HPDE6-E6E7 (cell line): Measurements from ENCODE around the gene UGT1A8.
"Not testable (repeated sequence)": the region's sequence is repeated elsewhere in the genome, so short reads cannot be mapped to it uniquely, and the experiment has no call there.

ENCODE experiments used
- DNase-seq: peaks from one replicate; pipeline ENCODE4 v3.0.0; 2011; ENCODE audit warnings: missing footprints; ENCODE audit errors: extremely low spot score

UGT1A8 gene

DNA sequence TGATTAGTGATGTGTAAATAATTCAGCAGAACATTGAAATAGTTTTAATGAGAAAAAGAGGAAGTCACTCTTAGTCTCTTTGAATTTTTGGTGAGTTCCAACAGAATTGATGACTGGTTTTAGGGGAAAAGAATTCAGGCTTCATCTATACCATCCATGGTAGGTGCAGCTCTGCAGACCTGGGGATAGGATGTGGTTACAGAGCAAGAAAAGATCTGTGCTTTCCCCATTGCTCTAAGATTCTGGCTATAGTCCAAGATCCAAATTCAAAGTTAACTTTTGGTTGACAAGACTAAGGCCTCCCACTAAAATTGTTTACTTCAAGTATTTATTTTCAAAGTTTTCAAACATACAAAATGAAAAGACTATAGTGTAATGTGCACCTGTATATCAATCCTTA is 22.4 kb downstream of the UGT1A8 start:
- DNase-seq = no peak

- DNase-seq = no peak
Observed at GRCh38 chr2:233643128-233643527, 25.7 kb downstream of the UGT1A8 start.

- DNase-seq = not testable (repeated sequence)
Observed at GRCh38 chr2:233646033-233646432, 28.6 kb downstream of the UGT1A8 start.

DNA sequence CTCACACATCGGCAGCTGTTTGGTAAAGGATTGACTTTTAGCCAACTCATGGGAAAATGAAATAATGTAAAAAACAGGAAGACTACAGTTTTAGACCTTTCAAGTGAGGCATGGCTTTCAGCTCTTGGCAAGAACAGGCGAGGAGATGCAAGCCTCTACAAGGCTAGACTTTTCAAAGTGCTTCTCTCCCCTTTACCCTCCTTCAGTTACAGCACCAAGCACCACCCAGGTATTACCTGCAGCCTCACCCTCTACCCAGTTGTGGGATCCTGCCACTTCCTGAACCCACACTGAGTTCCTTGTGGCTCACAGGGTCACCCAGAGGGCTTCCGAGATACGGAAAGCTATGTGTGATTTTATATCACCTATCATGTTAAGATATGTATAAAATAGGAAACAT is 33.5 kb downstream of the UGT1A8 start:
- DNase-seq = peak; percentile 8

- DNase-seq = no peak
Observed at GRCh38 chr2:233651430-233651829, 34.0 kb downstream of the UGT1A8 start.

- DNase-seq = no peak
Observed at GRCh38 chr2:233654501-233654900, 37.1 kb downstream of the UGT1A8 start.

DNA sequence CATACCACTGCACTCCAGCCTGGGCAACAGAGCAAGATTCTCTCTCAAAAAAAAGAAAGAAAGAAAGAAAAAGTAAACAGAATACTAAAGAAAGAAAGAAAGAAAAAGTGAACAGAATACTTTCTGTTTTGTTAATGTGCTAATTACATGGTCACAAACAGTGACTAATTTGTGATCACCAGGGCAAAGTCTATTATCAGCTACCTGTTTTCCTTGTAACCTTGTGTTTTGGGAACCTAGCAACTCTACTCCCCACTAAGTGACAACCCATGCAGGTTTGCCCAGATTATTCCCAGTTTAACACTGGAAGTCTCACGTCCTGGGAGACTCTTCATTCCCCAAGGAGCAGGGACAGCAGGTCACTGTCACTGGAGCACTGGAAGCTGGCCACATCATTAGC is 37.6 kb downstream of the UGT1A8 start:
- no peak for DNase-seq

GRCh38 chr2:233655943-233656342 is 38.5 kb downstream of the UGT1A8 start:
- not testable (repeated sequence) for DNase-seq

DNA sequence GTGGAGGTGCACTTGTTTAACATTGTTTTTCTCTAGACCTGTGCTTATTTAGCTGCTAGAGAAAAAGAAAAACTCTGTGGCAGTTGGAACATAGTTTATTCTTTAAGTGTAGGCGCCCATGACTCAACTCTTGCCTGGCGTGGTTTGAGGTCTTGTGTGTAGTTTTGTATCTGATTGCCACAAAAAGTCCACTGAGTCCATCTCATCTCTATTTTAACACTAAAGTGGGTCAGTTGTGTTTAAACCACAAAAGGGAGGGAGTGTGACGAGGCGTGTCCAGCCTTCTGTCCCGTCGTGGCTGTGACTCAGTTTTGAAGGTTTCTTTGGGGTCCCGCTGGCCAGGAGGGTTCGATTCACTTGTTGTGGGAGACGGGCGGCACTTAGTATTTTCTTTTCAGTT is 39.0 kb downstream of the UGT1A8 start:
- no peak for DNase-seq

- DNase-seq = no peak
Observed at GRCh38 chr2:233658610-233659009, 41.2 kb downstream of the UGT1A8 start.

DNA sequence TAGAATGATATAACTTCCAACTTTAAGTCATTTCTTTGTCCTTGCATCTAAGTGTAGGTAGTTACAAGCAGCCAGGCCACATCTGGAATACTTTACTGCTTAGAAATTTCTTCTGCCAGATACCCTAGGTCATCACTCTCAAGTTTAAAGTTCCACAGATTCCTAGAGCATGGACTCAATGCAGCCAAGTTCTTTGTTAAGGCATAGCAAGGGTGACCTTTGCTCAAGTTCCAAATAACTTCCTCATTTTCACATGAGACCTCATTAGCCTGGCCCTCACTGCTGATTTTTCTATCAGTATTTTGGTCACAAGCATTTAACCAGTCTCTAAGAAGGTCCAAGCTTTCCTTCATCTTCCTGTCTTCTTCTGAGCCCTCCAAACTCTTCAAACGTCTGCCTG is 46.5 kb downstream of the UGT1A8 start:
- no peak for DNase-seq

DNA sequence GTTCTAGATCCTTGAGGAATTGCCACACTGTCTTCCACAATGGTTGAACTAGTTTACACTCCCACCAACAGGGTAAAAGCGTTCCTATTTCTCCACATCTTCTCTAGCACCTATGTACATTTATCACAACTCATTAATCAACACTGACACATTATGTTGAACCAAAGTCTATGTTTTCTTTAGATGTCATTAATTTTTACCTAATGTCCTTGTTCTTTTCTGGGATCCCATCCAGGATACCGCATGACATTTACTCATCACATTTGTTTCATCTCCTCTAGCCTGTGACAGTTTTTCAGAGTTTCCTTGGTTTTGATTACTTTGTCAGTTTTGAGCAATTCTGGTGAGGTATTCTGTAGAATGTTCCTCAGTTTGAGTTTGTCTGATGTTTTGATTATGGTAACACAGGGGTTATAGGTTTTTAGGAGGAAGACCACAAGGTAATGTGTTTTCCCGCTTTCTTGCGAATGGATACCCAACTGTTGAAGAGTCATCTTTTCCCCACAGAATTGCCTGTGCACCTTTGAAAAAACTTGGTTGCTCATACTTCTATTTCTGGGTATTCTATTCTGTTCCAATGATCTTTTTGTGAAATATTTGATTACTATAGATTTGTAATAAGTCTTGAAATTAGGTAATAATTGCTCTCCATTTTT is 51.3 kb downstream of the UGT1A8 start:
- no peak for DNase-seq

GRCh38 chr2:233671290-233672161 is 54.1 kb downstream of the UGT1A8 start, which contains the start of gene UGT1A9:
TSS of gene UGT1A9 (plus strand) at chr2:233671898. CDS start at chr2:233671935, 37 bp downstream.
- DNase-seq = no peak

- no peak for DNase-seq
Observed at GRCh38 chr2:233672886-233673285, 55.5 kb downstream of the UGT1A8 start.

DNA sequence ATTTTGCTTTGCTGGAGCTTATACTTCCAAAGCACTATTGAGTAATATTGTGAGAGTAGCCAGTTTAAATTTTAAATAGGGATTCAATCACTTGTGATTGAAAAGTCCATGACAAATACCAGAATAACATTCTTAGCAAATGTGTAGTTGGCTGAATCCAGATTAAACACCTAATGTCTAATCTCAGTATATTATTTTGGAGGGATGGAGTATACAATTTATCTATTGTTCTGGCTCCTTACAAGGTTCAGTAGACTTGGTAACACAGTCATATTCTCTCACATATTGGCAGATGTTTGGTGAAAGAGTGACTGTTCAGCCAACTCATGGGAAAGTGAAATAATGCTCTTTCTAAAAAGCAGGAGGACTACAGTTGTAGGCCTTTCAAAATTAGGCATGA is 56.5 kb downstream of the UGT1A8 start:
- DNase-seq = no peak

GRCh38 chr2:233674314-233674713 is 56.9 kb downstream of the UGT1A8 start:
- no peak for DNase-seq

DNA sequence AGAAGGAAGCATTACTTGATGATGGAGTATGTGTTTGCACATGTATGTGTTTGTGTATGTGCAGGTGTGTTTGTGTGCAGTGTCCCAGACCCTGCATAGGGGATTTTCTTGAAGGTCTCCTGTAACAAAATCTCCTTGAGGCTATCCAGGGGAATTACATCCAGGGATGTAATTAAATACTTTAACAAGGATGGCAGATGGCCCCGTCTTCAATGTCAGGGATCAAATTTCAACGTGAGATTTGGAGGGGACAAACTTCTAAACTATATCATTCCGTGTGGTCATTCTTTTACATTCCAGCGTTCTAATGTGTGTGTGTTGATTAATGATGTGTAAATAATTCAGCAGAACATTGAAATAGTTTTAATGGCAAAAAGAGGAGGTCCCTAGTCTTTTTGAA is 57.6 kb downstream of the UGT1A8 start:
- DNase-seq = no peak

GRCh38 chr2:233676046-233676445 is 58.6 kb downstream of the UGT1A8 start:
- no peak for DNase-seq

DNA sequence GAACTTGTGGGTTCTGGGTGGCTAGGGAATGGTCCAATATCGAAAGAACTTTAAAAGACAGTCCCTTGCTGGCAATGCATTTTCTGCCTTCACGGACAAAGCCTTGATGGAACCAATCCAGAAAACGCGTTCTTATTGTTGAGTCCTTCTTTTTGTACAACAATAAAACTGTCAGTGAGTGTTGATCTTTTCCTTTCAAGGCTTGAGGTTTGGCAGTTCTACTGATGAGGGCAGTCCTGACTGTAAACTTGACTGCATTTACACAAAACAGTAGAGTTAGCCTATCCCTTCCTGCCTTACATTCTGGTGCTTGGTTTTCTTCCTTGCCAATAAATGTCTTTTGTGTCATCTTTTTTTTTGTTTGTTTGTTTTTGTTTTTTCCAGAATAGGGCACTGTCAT is 61.8 kb downstream of the UGT1A8 start:
- DNase-seq = no peak

DNA sequence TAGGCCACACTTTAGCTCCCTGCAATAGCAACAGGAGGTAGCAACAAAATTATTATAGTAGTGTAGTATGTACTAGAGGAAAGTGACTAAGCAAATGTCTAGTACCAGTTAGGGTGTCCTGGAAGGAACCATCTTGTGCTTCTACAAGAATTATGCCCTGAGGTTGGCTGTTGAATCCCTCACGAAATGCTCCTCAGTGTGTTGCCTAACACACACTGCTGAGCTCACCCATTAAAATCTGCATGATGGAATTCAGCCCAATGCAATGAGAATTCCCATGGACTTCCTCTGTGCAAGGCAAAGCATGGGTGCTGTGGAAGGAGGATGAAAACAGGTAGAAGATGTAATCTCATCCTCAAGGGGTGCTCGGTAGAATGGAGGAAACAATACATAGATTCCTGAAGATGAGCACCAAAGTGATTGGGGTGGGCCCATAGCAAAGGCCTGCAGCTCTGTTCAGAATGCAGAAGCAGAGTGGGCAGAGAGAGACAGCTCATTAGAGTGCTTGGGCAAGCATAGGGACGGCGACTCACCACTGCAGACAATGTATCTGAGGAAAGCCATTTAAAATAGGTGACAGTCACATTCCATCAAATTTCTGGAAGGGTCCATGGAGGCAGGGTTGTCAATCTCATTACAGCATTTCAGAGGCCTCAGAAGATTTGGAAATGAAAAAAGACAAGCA is 63.1 kb downstream of the UGT1A8 start:
- no peak for DNase-seq

- DNase-seq = no peak
Observed at GRCh38 chr2:233681521-233682099, 64.2 kb downstream of the UGT1A8 start, which contains the start of gene UGT1A7. TSS of gene UGT1A7 (plus strand) at chr2:233681901. CDS start at chr2:233681938, 37 bp downstream.

GRCh38 chr2:233684640-233685039 is 67.2 kb downstream of the UGT1A8 start:
- no peak for DNase-seq
